Measurements from ENCODE around the gene PRLR.

DNA sequence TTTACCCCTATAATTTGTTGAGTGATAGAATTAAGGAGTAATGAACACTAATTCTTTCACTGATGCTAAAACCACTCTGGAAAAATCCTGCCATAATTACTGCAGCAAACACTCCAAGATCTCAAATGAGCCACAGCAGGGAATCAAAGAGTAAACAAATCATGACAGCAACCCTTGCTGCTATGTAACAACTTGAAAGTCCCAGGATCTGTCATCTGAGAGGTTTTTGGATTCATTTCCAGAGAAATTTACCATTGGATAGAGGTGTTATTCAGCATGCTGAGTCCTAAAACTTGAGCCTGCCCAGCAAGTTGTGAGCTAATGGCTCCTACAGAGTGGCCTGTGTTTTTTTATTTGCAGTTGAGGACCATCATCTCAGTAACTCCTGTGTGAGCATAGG, 59.2 kb downstream of the PRLR start:
- TF ChIP-seq, protein P1, sequence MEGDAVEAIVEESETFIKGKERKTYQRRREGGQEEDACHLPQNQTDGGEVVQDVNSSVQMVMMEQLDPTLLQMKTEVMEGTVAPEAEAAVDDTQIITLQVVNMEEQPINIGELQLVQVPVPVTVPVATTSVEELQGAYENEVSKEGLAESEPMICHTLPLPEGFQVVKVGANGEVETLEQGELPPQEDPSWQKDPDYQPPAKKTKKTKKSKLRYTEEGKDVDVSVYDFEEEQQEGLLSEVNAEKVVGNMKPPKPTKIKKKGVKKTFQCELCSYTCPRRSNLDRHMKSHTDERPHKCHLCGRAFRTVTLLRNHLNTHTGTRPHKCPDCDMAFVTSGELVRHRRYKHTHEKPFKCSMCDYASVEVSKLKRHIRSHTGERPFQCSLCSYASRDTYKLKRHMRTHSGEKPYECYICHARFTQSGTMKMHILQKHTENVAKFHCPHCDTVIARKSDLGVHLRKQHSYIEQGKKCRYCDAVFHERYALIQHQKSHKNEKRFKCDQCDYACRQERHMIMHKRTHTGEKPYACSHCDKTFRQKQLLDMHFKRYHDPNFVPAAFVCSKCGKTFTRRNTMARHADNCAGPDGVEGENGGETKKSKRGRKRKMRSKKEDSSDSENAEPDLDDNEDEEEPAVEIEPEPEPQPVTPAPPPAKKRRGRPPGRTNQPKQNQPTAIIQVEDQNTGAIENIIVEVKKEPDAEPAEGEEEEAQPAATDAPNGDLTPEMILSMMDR (IDR thresholded peaks at IDR 0.05; ENCODE audit: insufficient read depth, low read depth, low read length), result no peak
- no peak for TF ChIP-seq EZH2 (IDR thresholded peaks at IDR 0.05; ENCODE audit: insufficient read depth, low read length)

All from astrocyte (in vitro differentiated cells and primary cell).